Right cardiac atrium (tissue), 5 donors: ENCODE data around the gene KCNG1. TPM values are rescaled to one million over a fixed set of nuclear protein-coding genes. Genes with fewer than 3 reads are reported as not detected.
"Not testable (repeated sequence)": the region's sequence is repeated elsewhere in the genome, so short reads cannot be mapped to it uniquely, and the experiment has no call there.

ENCODE experiments used
- ATAC-seq, 2 donors: fragments of 200-7000 bp; cut with Tn5 transposase; one replicate each; pipeline versions ENCODE4 v1.8.0 to v1.9.1; 2020; ENCODE audit warnings: moderate library complexity in 2 of 2, mild to moderate bottlenecking in 1 of 2
- DNase-seq, 3 donors: peaks; one replicate each; pipeline ENCODE4 v3.0.0-alpha.2; 2020
- H3K27ac ChIP-seq: one replicate; pipeline ENCODE4 v1.5.1; 2013; ENCODE audit warnings: mild to moderate bottlenecking, low read length, control low read depth, moderate library complexity
- H3K27me3 ChIP-seq: one replicate; pipeline ENCODE4 v1.6.1; 2013; ENCODE audit not compliant: control insufficient read depth, insufficient read depth
- H3K4me1 ChIP-seq: one replicate; pipeline ENCODE4 v1.6.1; 2013; ENCODE audit warnings: low read length; ENCODE audit not compliant: control insufficient read depth, insufficient read depth
- H3K4me3 ChIP-seq: one replicate; pipeline ENCODE4 v1.5.1; 2013; ENCODE audit warnings: low read length, control low read depth
- H3K9me3 ChIP-seq: one replicate; pipeline ENCODE4 v1.6.1; 2013; ENCODE audit warnings: low read length; ENCODE audit not compliant: control insufficient read depth
- WGBS: extraction: QIAGEN DNeasy Blood & Tissue Kit; methylation state at CpG from one replicate; pipeline ENCODE4 v1.1.7; 2013; 5-methylcytosine and 5-hydroxymethylcytosine counted together
- intact Hi-C, 4 donors: fragments of 100-400 bp; cut with DNase I; formaldehyde crosslinking; loops; one replicate each; pipeline versions ENCODE4 v1.11.0 to v1.14.0; 2022 to 2023
- polyA plus RNA-seq: library from polyadenylated mRNA; stranded (reverse); fragments of 200-250 nt; gene quantifications from one replicate; pipeline ENCODE4 v1.2.3, GENCODE V29; 2013
- total RNA-seq, 4 donors: library from RNA; stranded (reverse); fragmentation: NEBNext Ultra II Directional; extraction: Animal tissue kit (Norgen Biotek cat#: 25700); gene quantifications; one replicate each; pipeline ENCODE4 v1.2.1, GENCODE V29; 2021
- donor health status: healthy with polysubstance abuse.
- donor health status: DM: no; HTN: yes; CAD: no.
- donor health status: DM: no; HTN: no; CAD: no.
- donor health status: DM: no; HTN: yes; CAD: no; lungs with severe emphysema.
- donor health status: DM: yes; HTN: yes; CAD: no.

Gene KCNG1
- total and polyA plus RNA-seq, 5 donors, result 0.41 to 1.7 (median 1.1) TPM

- intact Hi-C loops, result no loop called here
- Histone ChIP-seq H3K4me3 (no peak overlapping the region), H3K27ac (no peak overlapping the region), H3K9me3 (peaks cover 6% of the 10 kb centered on the region), H3K4me1 (no peaks in the 10 kb centered on the region), H3K27me3 (no peaks in the 10 kb centered on the region)
- DNase-seq (no peak), ATAC-seq (no peak)
- WGBS, result 44% methylated on average over 8 of the region's 8 CpGs
Measured at GRCh38 chr20:51050531-51051075, 27.7 kb upstream of the KCNG1 start.

- WGBS, result 81% methylated on average over 9 of the region's 9 CpGs
- Histone ChIP-seq H3K4me1 (no peaks in the 10 kb centered on the region), H3K9me3 (peaks cover 6% of the 10 kb centered on the region), H3K27ac (no peak overlapping the region), H3K27me3 (no peaks in the 10 kb centered on the region), H3K4me3 (no peak overlapping the region)
- ATAC-seq (no peak), DNase-seq (no peak)
- intact Hi-C loops, result no loop called here
Measured at GRCh38 chr20:51046021-51046985, 23.4 kb upstream of the KCNG1 start.

- H3K27me3 ChIP-seq, DNase-seq, H3K4me1 ChIP-seq, ATAC-seq, H3K4me3 ChIP-seq, intact Hi-C loops, H3K27ac ChIP-seq, H3K9me3 ChIP-seq: not testable (repeated sequence)
- 85% methylated on average over 9 of the region's 9 CpGs for WGBS
Measured at GRCh38 chr20:51045492-51045891, 22.6 kb upstream of the KCNG1 start.

- WGBS, result 88% methylated on average over 3 of the region's 3 CpGs
- intact Hi-C loops, result no loop called here
- ATAC-seq (no peak), DNase-seq (no peak)
- peaks cover 6% of the 10 kb centered on the region for H3K9me3 ChIP-seq
- H3K4me1 ChIP-seq, result no peaks in the 10 kb centered on the region
- no peak overlapping the region for H3K4me3 ChIP-seq
- no peak overlapping the region for H3K27ac ChIP-seq
- no peaks in the 10 kb centered on the region for H3K27me3 ChIP-seq
Measured at GRCh38 chr20:51044796-51045195, 21.9 kb upstream of the KCNG1 start.

- H3K4me3 ChIP-seq, result no peak overlapping the region
- WGBS, result 92% methylated on average over 5 of the region's 5 CpGs
- H3K27me3 ChIP-seq, result no peaks in the 10 kb centered on the region
- ATAC-seq (no peak), DNase-seq (no peak)
- intact Hi-C loops, result no loop called here
- peaks cover 6% of the 10 kb centered on the region for H3K9me3 ChIP-seq
- H3K27ac ChIP-seq, result no peak overlapping the region
- H3K4me1 ChIP-seq, result no peaks in the 10 kb centered on the region
Measured at GRCh38 chr20:51043811-51044210, 20.9 kb upstream of the KCNG1 start.

GRCh38 chr20:51042657-51043247 lies 19.8 kb upstream of the KCNG1 start:
- 63% methylated on average over 7 of the region's 7 CpGs for WGBS
- Histone ChIP-seq H3K9me3 (peaks cover 6% of the 10 kb centered on the region), H3K4me1 (no peaks in the 10 kb centered on the region), H3K27me3 (no peaks in the 10 kb centered on the region), H3K27ac (no peak overlapping the region), H3K4me3 (no peak overlapping the region)
- intact Hi-C loops, result no loop called here
- no peak for ATAC-seq
- DNase-seq, result no peak

- no peak for ATAC-seq
- Histone ChIP-seq H3K4me1 (no peaks in the 10 kb centered on the region), H3K4me3 (no peak overlapping the region), H3K27me3 (no peaks in the 10 kb centered on the region), H3K27ac (no peak overlapping the region), H3K9me3 (peaks cover 6% of the 10 kb centered on the region)
- intact Hi-C loops, result no loop called here
- 61% methylated on average over 6 of the region's 6 CpGs for WGBS
- no peak for DNase-seq
Measured at GRCh38 chr20:51042064-51042463, 19.2 kb upstream of the KCNG1 start.

- Histone ChIP-seq H3K9me3 (no peaks in the 10 kb centered on the region), H3K27ac (no peak overlapping the region), H3K4me1 (no peaks in the 10 kb centered on the region), H3K27me3 (no peaks in the 10 kb centered on the region), H3K4me3 (no peak overlapping the region)
- no peak for ATAC-seq
- no peak for DNase-seq
- intact Hi-C loops, result no loop called here
- 91% methylated on average over 14 of the region's 14 CpGs for WGBS
Measured at GRCh38 chr20:51037532-51038115, 14.7 kb upstream of the KCNG1 start.

GRCh38 chr20:51036827-51037531 lies 14.1 kb upstream of the KCNG1 start:
- Histone ChIP-seq H3K9me3 (no peaks in the 10 kb centered on the region), H3K4me1 (no peaks in the 10 kb centered on the region), H3K4me3 (no peak overlapping the region), H3K27me3 (no peaks in the 10 kb centered on the region), H3K27ac (no peak overlapping the region)
- intact Hi-C loops, result no loop called here
- DNase-seq, result no peak
- 85% methylated on average over 7 of the region's 7 CpGs for WGBS
- no peak for ATAC-seq

GRCh38 chr20:51036226-51036625 lies 13.3 kb upstream of the KCNG1 start:
- ATAC-seq, result no peak
- intact Hi-C loops, result no loop called here
- 78% methylated on average over 4 of the region's 4 CpGs for WGBS

More at GRCh38 chr20:51036226-51036625, 13.3 kb upstream of the KCNG1 start:
- Histone ChIP-seq H3K4me1 (no peaks in the 10 kb centered on the region), H3K9me3 (no peaks in the 10 kb centered on the region), H3K4me3 (no peak overlapping the region), H3K27me3 (no peaks in the 10 kb centered on the region), H3K27ac (no peak overlapping the region)
- no peak for DNase-seq
